NCI-H2227 (cell line): ENCODE results near the gene SPRED2.

Experiments used
- DNase-seq: peaks from one replicate; lab custom pipeline; 2025; ENCODE audit not compliant: unreplicated experiment; lab: John Stamatoyannopoulos, UW

Gene SPRED2

GRCh38 chr2:65388596-65389390 is 43.6 kb downstream of the SPRED2 start:
- no peak for DNase-seq

GRCh38 chr2:65388051-65388531 is 44.3 kb downstream of the SPRED2 start:
- DNase-seq: no peak

- no peak for DNase-seq
Measured at GRCh38 chr2:65386989-65387388, 45.4 kb downstream of the SPRED2 start.

GRCh38 chr2:65386344-65386743 is 46.1 kb downstream of the SPRED2 start:
- DNase-seq: no peak

GRCh38 chr2:65383541-65384488 is 48.6 kb downstream of the SPRED2 start:
- no peak for DNase-seq

- DNase-seq: peak; percentile 52
Measured at GRCh38 chr2:65382776-65383357, 49.5 kb downstream of the SPRED2 start.

GRCh38 chr2:65382323-65382722 is 50.1 kb downstream of the SPRED2 start:
- no peak for DNase-seq

GRCh38 chr2:65381607-65382051 is 50.8 kb downstream of the SPRED2 start:
- DNase-seq: no peak

GRCh38 chr2:65380255-65380654 is 52.1 kb downstream of the SPRED2 start:
- no peak for DNase-seq

- no peak for DNase-seq
Measured at GRCh38 chr2:65379721-65380171, 52.7 kb downstream of the SPRED2 start.

- no peak for DNase-seq
Measured at GRCh38 chr2:65379223-65379622, 53.2 kb downstream of the SPRED2 start.

GRCh38 chr2:65378290-65378689 is 54.1 kb downstream of the SPRED2 start:
- no peak for DNase-seq

GRCh38 chr2:65377556-65378192 is 54.7 kb downstream of the SPRED2 start:
- no peak for DNase-seq

GRCh38 chr2:65375723-65376122 is 56.7 kb downstream of the SPRED2 start:
- no peak for DNase-seq

GRCh38 chr2:65374999-65375398 is 57.4 kb downstream of the SPRED2 start:
- no peak for DNase-seq

GRCh38 chr2:65374575-65374974 is 57.8 kb downstream of the SPRED2 start:
- DNase-seq: no peak

- no peak for DNase-seq
Measured at GRCh38 chr2:65373365-65373918, 59.0 kb downstream of the SPRED2 start.

- DNase-seq: no peak
Measured at GRCh38 chr2:65372619-65373018, 59.8 kb downstream of the SPRED2 start.

GRCh38 chr2:65371074-65371434 is 61.3 kb downstream of the SPRED2 start:
- no peak for DNase-seq

- no peak for DNase-seq
Measured at GRCh38 chr2:65370387-65371073, 61.9 kb downstream of the SPRED2 start.
